Trophoblast cell (in vitro differentiated cells and primary cell): Measurements from ENCODE around the gene COL23A1.

Experiments used
- DNase-seq, 2 donors: peaks; one replicate each; pipeline ENCODE4 v3.0.0-alpha.2; 2016
- H2AFZ ChIP-seq: 2 replicates; pipeline ENCODE4 v1.6.1; 2013; ENCODE audit warnings: low read length, moderate library complexity, mild to moderate bottlenecking; ENCODE audit not compliant: insufficient read depth, poor library complexity
- H2AK5ac ChIP-seq: 2 replicates; pipeline ENCODE4 v1.6.1; 2013; ENCODE audit warnings: mild to moderate bottlenecking, low read length
- H2BK120ac ChIP-seq: 2 replicates; pipeline ENCODE4 v1.6.1; 2013; ENCODE audit warnings: low read length, mild to moderate bottlenecking, moderate library complexity; ENCODE audit not compliant: insufficient read depth, poor library complexity
- H2BK12ac ChIP-seq: 2 replicates; pipeline ENCODE4 v1.6.1; 2013; ENCODE audit warnings: mild to moderate bottlenecking, low read length, moderate library complexity
- H2BK5ac ChIP-seq: 2 replicates; pipeline ENCODE4 v1.6.1; 2013; ENCODE audit warnings: low read length, low read depth, moderate library complexity, mild to moderate bottlenecking; ENCODE audit not compliant: poor library complexity
- H3K14ac ChIP-seq: 2 replicates; pipeline ENCODE4 v1.6.1; 2013; ENCODE audit warnings: mild to moderate bottlenecking, low read length
- H3K18ac ChIP-seq: 2 replicates; pipeline ENCODE4 v1.6.1; 2013; ENCODE audit warnings: mild to moderate bottlenecking, low read length
- H3K23ac ChIP-seq: 2 replicates; pipeline ENCODE4 v1.6.1; 2013; ENCODE audit warnings: low read length
- H3K27ac ChIP-seq: 2 replicates; pipeline ENCODE4 v1.5.1; 2013; ENCODE audit warnings: low read depth, mild to moderate bottlenecking, inconsistent platforms, low read length, moderate library complexity
- H3K27me3 ChIP-seq: 2 replicates; pipeline ENCODE4 v1.6.1; 2013; ENCODE audit warnings: inconsistent platforms, mild to moderate bottlenecking, low read length, moderate library complexity; ENCODE audit not compliant: insufficient read depth
- H3K36me3 ChIP-seq, 2 experiments: 1 replicate in 1 of 2; 2 replicates in 1 of 2; pipeline ENCODE4 v1.6.1; 2013; ENCODE audit warnings: low read length in 2 of 2, mild to moderate bottlenecking in 2 of 2, moderate library complexity in 1 of 2; ENCODE audit not compliant: insufficient read depth in 2 of 2, control insufficient read depth in 1 of 2
- H3K4ac ChIP-seq: 2 replicates; pipeline ENCODE4 v1.6.1; 2013; ENCODE audit warnings: low read depth, mild to moderate bottlenecking, low read length, moderate library complexity
- H3K4me1 ChIP-seq, 2 experiments: 1 replicate in 1 of 2; 2 replicates in 1 of 2; pipeline ENCODE4 v1.6.1; 2013; ENCODE audit warnings: low read length in 2 of 2, mild to moderate bottlenecking in 2 of 2, moderate library complexity in 1 of 2; ENCODE audit not compliant: insufficient read depth in 2 of 2, control insufficient read depth in 1 of 2
- H3K4me2 ChIP-seq: 2 replicates; pipeline ENCODE4 v1.6.1; 2013; ENCODE audit warnings: inconsistent platforms, mild to moderate bottlenecking, low read length, moderate library complexity
- H3K4me3 ChIP-seq: 2 replicates; pipeline ENCODE4 v1.5.1; 2013; ENCODE audit warnings: mild to moderate bottlenecking, low read depth, low read length, inconsistent platforms
- H3K79me1 ChIP-seq: one replicate; pipeline ENCODE4 v1.6.1; 2013; ENCODE audit warnings: low read length
- H3K79me2 ChIP-seq: 2 replicates; pipeline ENCODE4 v1.6.1; 2013; ENCODE audit warnings: low read length, mild to moderate bottlenecking; ENCODE audit not compliant: control insufficient read depth, insufficient read depth, poor library complexity
- H3K9ac ChIP-seq: 2 replicates; pipeline ENCODE4 v1.6.1; 2013; ENCODE audit warnings: mild to moderate bottlenecking, low read length
- H3K9me3 ChIP-seq: 2 replicates; pipeline ENCODE4 v1.6.1; 2013; ENCODE audit warnings: low read depth, mild to moderate bottlenecking, control low read depth, inconsistent platforms, low read length; ENCODE audit not compliant: insufficient read depth
- H4K12ac ChIP-seq: 2 replicates; pipeline ENCODE4 v1.6.1; 2013; ENCODE audit warnings: low read depth, mild to moderate bottlenecking, low read length, moderate library complexity
- H4K8ac ChIP-seq: 2 replicates; pipeline ENCODE4 v1.6.1; 2013; ENCODE audit warnings: low read depth, mild to moderate bottlenecking, low read length, moderate library complexity
- H4K91ac ChIP-seq: one replicate; pipeline ENCODE4 v1.6.1; 2013; ENCODE audit warnings: low read depth, mild to moderate bottlenecking, low read length, moderate library complexity
- WGBS: extraction: QIAGEN DNeasy Blood & Tissue Kit; methylation state at CpG from one replicate; pipeline ENCODE4 v1.1.7; 2013; ENCODE audit warnings: missing lambda C conversion rate; ENCODE audit not compliant: insufficient read length, insufficient coverage; ENCODE audit errors: extremely low coverage; 5-methylcytosine and 5-hydroxymethylcytosine counted together

Gene COL23A1

DNA sequence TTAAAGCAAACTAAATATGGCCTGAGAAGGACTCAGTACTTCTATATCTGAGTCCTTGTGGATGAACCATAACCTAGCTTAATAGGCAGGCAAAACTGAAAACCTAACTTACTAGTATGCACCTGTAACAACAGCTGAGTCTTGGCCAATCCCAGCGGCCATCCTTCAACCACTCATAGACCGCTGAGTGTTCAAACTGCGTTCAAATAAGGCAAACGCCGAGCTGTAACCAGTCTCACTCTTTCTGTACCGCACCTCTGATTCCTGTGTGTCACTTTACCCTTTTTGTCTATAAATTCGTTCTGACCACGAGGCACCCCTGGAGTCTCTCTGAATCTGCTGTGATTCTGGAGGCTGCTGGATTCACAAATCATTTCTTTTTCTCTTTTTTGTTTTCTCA, 170.5 kb downstream of the COL23A1 start:
- H3K4me3 ChIP-seq = no peak overlapping the region
- no peak overlapping the region for H2AK5ac ChIP-seq
- H2AFZ ChIP-seq = no peak overlapping the region
- no CpG with 5 or more reads among the region's 8 CpGs for WGBS
- no peak overlapping the region for H3K18ac ChIP-seq
- H3K79me2 ChIP-seq = no peaks in the 10 kb centered on the region
- no peaks in the 10 kb centered on the region for H3K27me3 ChIP-seq
- no peak overlapping the region for H2BK12ac ChIP-seq
- no peak overlapping the region for H4K12ac ChIP-seq
- peaks cover 6 to 7% of the 10 kb centered on the region in 2 experiments for H3K4me1 ChIP-seq
- no peak overlapping the region for H4K8ac ChIP-seq
- no peak overlapping the region for H3K23ac ChIP-seq
- no peak overlapping the region for H3K4me2 ChIP-seq
- H3K9me3 ChIP-seq = no peaks in the 10 kb centered on the region
- H2BK120ac ChIP-seq = no peak overlapping the region
- DNase-seq = no peak
- no peaks in the 10 kb centered on the region for H3K79me1 ChIP-seq
- H3K36me3 ChIP-seq = no peaks in the 10 kb centered on the region
- H3K14ac ChIP-seq = no peak overlapping the region
- H2BK5ac ChIP-seq = no peak overlapping the region
- H3K27ac ChIP-seq = no peak overlapping the region
- H4K91ac ChIP-seq = no peak overlapping the region
- no peak overlapping the region for H3K4ac ChIP-seq
- H3K9ac ChIP-seq = no peak overlapping the region

DNA sequence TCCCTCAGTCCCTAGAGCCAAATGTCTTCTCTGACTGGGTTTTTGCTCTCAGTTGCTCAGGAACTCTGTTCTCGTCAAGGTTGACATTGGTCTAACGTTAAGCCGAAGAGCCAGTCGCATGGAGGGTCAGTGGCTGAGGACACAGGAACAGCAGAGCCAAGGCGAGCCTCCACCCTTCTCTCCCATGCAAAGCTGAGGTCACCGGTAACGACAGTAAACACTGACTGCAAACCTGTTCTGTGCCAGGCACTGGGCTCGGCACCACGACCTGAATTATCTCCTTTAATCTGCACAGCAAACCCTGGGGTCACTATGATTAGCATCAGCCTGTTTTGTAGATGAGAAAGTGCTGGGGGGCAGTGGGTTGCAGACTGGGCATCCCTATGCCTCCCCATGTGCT, 171.0 kb downstream of the COL23A1 start:
- Histone ChIP-seq H2AFZ (no peak overlapping the region), H3K4me3 (no peak overlapping the region), H2BK5ac (no peak overlapping the region), H3K4me1 (peaks cover 3% of the 10 kb centered on the region in 2 experiments), H3K23ac (no peak overlapping the region), H4K8ac (no peak overlapping the region), H3K27me3 (no peaks in the 10 kb centered on the region), H3K4me2 (no peak overlapping the region), H4K12ac (no peak overlapping the region), H3K4ac (no peak overlapping the region), H2AK5ac (no peak overlapping the region), H3K79me2 (no peaks in the 10 kb centered on the region), H3K18ac (no peak overlapping the region), H3K79me1 (no peaks in the 10 kb centered on the region), H3K9ac (no peak overlapping the region), H3K36me3 (no peaks in the 10 kb centered on the region), H3K27ac (no peak overlapping the region), H2BK12ac (no peak overlapping the region), H3K14ac (no peak overlapping the region), H2BK120ac (no peak overlapping the region), H3K9me3 (no peaks in the 10 kb centered on the region), H4K91ac (no peak overlapping the region)
- no CpG with 5 or more reads among the region's 9 CpGs for WGBS
- DNase-seq = no peak

DNA sequence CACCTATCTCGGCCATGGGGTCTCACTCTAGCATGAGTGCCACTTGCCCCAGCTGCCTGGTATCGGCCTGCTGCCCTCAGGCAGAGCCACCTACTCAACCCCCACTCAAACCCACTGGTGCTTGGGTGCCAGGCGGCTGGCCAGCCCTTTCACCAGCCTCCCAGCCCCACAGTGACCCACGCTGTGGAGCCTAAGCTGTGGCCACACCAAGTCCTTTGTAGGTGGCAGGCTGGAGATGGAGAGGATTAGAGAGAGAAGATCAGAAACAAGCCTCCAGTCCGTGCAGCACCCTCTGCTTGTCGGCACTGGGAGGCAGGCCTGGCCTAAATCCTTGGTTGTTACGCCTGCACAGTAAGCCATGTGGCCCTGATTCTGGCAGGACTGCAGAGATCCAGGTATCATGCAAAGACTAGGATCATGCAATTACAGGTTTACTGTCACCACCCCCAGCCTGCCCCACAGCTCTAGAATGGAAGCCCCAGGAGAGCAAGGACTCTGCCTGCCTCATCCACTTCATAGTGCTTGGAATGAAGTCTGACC, 171.7 kb downstream of the COL23A1 start:
- no peak overlapping the region for H3K4me2 ChIP-seq

GRCh38 chr5:178418031-178418430, 172.2 kb downstream of the COL23A1 start:
- Histone ChIP-seq H3K79me1 (no peaks in the 10 kb centered on the region), H3K23ac (no peak overlapping the region), H2BK120ac (no peak overlapping the region), H3K18ac (no peak overlapping the region), H4K8ac (no peak overlapping the region), H3K14ac (no peak overlapping the region), H3K27me3 (no peaks in the 10 kb centered on the region), H3K4me2 (no peak overlapping the region), H2AFZ (no peak overlapping the region), H4K91ac (no peak overlapping the region), H3K9ac (no peak overlapping the region), H3K79me2 (no peaks in the 10 kb centered on the region), H3K27ac (no peak overlapping the region), H3K9me3 (no peaks in the 10 kb centered on the region), H3K4me1 (no peaks in the 10 kb centered on the region), H3K4me3 (no peak overlapping the region), H3K36me3 (no peaks in the 10 kb centered on the region), H2BK12ac (no peak overlapping the region), H2BK5ac (no peak overlapping the region), H4K12ac (no peak overlapping the region), H3K4ac (no peak overlapping the region), H2AK5ac (no peak overlapping the region)
- no CpG with 5 or more reads among the region's 2 CpGs for WGBS
- no peak for DNase-seq

More for the DNA sequence above, 171.7 kb downstream of the COL23A1 start:
- no peak overlapping the region for H2BK12ac ChIP-seq
- no peaks in the 10 kb centered on the region for H3K9me3 ChIP-seq
- H4K91ac ChIP-seq = no peak overlapping the region
- no peaks in the 10 kb centered on the region for H3K36me3 ChIP-seq
- H3K79me2 ChIP-seq = no peaks in the 10 kb centered on the region
- H4K12ac ChIP-seq = no peak overlapping the region
- H2AK5ac ChIP-seq = no peak overlapping the region
- H2AFZ ChIP-seq = no peak overlapping the region
- WGBS = no CpG with 5 or more reads among the region's 7 CpGs
- DNase-seq = no peak
- H3K4me1 ChIP-seq = no peaks in the 10 kb centered on the region
- no peak overlapping the region for H3K23ac ChIP-seq
- no peak overlapping the region for H3K4ac ChIP-seq
- H3K79me1 ChIP-seq = no peaks in the 10 kb centered on the region
- H3K14ac ChIP-seq = no peak overlapping the region
- H4K8ac ChIP-seq = no peak overlapping the region
- H3K18ac ChIP-seq = no peak overlapping the region
- H3K9ac ChIP-seq = no peak overlapping the region
- H3K4me3 ChIP-seq = no peak overlapping the region
- no peak overlapping the region for H2BK120ac ChIP-seq
- no peaks in the 10 kb centered on the region for H3K27me3 ChIP-seq
- H3K27ac ChIP-seq = no peak overlapping the region
- no peak overlapping the region for H2BK5ac ChIP-seq
